GM18873 (cell line): ENCODE results near the gene LDLR.
"Not testable (repeated sequence)": the region's sequence is repeated elsewhere in the genome, so short reads cannot be mapped to it uniquely, and the experiment has no call there.

ENCODE experiments used
- ATAC-seq: cut with Tn5 transposase; IDR thresholded peaks from one replicate; pipeline ENCODE4 v1.9.1; 2021; ENCODE audit warnings: mild to moderate bottlenecking, moderate library complexity, moderate number of reproducible peaks; ENCODE audit not compliant: unreplicated experiment, low FRiP score

LDLR gene

DNA sequence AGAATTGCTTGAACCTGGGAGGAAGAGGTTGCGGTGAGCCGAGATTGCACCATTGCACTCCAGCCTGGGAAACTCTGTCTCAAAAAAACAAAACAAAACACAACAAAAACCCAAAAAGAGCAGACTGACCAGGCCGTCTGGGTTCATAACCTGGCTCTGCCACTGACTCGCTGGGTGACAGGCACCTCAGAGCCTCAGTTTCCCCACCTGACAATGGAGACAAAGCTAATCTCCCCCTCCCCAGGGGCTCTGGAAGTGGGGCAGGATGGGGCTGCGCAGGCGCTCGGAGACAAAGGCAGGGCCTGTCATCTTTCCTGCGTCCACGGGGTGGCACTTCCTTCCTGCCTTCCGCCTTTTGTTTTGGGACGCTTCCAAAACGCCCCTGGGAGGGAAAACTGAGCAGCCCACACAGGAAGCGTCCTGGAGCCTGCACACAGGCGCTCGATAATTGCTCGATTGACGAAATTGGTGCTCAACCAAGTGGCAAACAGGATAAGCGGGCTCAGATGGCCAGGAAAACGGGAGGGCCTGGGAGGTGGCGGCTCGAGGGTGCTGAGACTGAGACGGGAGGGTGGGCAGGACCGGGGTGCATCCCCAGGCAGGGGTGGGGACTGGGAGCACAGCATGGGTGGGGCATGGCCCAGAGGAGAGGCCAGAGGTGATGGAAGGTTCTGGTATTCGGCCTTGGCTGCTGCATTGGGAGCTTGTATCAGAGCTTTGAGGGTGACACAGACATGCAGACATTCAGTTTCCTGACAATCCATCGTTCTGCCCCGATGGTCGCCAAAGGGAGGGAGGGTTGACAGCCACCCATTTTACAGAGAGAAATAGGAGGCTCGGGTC is 48.5 kb downstream of the LDLR start:
- no peak for ATAC-seq

- no peak for ATAC-seq
These were observed 49.5 kb downstream of the LDLR start for GRCh38 chr19:11138601-11139300.

DNA sequence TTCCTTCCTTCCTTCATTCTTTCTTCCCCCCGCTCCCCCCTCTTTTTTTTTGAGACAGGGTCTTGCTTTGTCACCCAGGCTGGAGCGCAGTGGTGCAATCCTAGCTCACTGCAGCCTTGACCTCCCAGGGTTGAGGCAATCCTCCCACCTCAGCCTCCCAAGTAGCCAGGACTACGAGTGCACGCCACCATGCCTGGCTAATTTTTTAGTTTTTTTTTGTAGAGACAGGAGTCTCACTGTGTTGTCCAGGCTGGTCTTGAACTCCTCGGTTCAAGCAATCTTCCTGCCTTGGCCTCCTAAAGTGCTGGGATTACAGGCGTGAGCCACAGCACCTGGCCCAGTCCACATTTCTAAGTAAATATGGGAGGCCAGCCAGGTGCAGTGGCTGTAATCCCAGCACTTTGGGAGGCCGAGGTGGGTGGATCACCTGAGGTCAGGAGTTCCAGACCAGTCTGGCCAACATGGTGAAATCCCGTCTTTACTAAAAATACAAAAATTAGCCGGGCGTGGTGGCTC is 50.8 kb downstream of the LDLR start:
- not testable (repeated sequence) for ATAC-seq

- no peak for ATAC-seq
These were observed 51.6 kb downstream of the LDLR start for GRCh38 chr19:11140896-11141295.

DNA sequence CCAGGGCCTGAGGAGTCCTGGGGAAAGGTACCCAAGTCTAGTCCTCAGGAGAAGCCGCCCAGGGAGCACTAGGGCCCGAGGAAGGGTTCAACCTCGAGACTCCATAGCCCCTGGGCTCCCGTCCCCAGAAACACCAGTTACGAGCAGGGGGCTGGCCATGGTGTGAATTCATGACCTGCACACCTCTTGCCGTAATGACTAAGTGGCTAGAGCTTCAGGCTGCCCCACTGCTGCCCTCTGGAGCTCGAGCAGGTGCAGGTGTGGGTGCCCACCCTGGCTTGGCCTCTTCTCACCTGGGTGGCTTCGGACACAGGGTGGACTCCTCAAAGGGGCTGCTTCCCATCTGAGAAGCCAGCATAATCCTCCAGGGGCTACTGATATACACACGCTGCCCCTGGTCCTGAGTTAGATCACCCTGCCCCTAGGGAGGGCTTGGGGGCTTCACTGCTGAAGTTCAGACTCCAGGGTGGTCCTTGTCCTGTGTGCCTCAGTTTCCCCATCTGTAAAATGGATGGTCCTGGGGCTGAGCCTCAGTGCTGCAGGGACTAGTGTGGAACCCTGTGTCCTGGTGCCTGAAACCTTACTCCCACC is 52.8 kb downstream of the LDLR start:
- ATAC-seq, result no peak

GRCh38 chr19:11142528-11143171 is 53.4 kb downstream of the LDLR start:
- no peak for ATAC-seq

GRCh38 chr19:11145536-11145924 is 56.3 kb downstream of the LDLR start:
- ATAC-seq, result no peak

- ATAC-seq, result no peak
These were observed 58.7 kb downstream of the LDLR start for GRCh38 chr19:11148001-11148400.

DNA sequence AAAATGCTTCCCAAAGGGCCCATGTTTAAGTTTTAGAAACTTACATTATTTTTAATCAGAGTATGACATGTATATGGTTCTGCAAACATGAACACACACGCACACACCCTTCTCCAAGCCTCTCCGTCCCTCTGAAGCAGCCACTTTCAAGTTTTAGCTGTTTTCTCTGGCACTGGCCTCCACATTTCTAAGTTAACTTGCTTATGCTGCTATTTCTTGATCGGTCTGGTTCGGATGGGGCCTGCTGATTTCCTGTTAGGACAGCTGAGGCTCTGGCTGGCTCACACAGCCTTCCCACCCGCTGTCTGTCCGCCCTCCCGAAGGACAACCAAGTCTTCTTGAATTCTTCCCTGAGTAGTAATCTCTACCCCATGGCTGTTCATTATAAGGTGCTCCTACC is 61.9 kb downstream of the LDLR start:
- ATAC-seq, result no peak

DNA sequence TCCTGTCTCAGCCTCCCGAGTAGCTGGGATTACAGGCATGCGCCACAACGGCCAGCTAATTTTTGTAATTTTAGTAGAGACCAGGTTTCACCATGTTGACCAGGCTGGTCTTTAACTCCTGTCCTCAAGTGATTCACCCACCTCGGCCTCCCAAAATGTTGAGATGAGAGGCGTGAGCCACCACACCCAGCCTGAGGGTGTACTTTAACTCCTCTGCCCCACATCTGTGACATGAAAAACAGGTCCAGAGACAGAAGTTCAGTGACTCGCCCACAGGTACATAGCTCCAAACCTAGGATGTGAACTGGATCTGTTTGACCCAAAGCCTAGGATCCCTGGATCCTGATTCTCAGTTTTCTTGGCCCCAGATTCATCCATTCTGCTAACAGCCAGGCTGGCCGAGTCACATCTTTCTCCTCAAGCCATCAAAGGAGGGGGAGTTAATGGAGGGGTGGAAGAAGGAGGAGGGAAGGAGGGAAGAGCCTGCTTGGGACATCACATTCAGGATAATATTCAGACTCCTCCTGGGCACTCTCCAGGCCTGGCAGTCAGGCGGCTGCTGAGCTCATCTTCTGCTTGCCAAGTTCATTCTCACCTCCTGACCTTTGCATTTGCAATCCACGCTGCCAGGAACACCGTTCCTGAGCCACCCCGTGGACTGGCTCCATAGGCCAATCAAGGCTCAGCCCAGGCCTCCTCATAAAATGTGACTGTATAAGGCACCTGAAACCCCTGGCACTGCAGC is 63.2 kb downstream of the LDLR start:
- no peak for ATAC-seq

- ATAC-seq, result no peak
These were observed 65.4 kb downstream of the LDLR start for GRCh38 chr19:11154683-11155047.

DNA sequence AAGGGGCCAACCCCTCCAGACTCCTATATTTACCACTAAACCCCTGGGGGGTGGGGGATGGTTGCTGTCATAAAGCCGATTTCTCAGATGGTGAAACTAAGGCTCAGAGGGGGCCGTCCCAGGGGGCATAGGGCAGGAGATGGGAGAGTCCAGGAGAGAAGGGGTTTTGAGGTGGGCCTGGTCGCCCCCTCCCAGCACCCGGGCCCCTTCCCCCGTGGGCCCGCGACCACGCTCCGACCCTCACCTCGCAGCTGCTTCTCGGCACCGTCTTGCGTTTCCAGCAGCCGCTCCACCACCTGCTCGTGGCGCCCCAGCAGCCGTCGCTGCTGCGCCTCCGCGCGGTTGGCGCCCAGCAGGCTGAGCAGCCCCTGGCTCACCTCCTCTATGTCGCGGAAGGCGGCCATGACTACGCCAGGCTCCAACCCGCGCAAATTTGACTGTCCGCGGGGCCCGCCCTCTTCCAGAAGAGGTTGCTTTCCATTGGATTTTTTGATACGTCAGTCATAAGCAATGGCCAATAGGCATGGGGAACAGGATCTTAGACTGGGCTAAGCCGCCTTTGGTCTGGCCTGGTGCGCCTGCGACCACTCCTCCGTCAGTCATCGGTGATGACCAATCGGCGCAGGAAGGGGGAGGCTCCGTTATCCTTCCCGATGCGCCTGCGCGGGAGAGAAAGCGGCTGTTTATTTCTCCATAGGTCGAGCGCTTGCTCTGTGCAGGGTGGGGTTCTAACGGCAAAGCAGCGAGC is 66.3 kb downstream of the LDLR start, which contains the start of gene SPC24:
TSS of gene SPC24 (minus strand) at position 410 of the 748 bp plus-strand sequence. CDS start at position 404, 6 bp downstream.
- ATAC-seq, result peak; percentile 97

GRCh38 chr19:11159598-11160439 is 70.6 kb downstream of the LDLR start:
- ATAC-seq, result no peak

GRCh38 chr19:11160440-11160768 is 71.1 kb downstream of the LDLR start:
- ATAC-seq, result not testable (repeated sequence)

DNA sequence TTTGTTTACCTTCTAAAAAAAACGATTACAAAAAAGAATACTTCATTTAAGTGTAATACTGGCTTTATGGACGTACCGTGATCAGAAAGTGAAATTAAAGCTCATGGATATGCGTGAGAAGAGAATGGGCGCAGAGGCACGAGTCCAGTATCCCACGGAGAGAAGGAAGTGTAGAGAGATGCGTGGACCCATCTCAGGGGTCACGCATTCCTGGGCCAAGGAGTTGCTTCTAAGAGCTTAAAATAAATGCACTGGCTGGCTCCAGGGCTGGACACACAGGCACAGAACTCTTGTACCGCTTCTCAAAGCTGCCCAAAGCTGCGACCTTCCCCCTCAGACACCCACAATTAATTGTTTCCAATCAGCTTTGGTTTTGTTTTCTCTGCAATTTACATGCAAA is 75.0 kb downstream of the LDLR start:
- ATAC-seq, result no peak

DNA sequence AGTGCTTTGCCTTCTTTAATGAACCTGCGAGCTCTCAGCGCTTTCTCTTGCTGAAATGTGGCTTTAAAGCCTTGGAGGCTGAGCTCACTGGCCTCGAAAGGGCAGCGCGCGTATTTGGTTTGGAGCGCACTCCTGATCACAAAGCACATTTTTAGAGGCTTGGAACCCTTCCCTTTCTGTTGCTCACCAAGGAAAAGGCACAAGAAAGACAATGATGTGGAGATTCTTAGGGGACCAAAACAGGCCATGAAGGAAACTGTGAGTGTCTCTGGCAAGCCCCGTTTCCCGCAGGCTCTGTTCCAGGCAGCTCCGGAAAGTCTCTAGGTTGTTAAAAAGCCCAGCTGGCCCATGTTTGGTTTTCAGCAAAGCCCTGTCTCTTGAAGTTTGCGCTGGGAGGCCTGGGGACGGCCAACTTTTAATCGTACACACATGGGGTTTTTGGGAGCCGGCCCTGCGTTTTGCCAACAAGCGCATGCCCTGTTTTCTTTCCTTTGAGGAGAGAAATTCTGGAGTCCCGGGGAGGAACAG is 75.7 kb downstream of the LDLR start:
- ATAC-seq, result no peak

DNA sequence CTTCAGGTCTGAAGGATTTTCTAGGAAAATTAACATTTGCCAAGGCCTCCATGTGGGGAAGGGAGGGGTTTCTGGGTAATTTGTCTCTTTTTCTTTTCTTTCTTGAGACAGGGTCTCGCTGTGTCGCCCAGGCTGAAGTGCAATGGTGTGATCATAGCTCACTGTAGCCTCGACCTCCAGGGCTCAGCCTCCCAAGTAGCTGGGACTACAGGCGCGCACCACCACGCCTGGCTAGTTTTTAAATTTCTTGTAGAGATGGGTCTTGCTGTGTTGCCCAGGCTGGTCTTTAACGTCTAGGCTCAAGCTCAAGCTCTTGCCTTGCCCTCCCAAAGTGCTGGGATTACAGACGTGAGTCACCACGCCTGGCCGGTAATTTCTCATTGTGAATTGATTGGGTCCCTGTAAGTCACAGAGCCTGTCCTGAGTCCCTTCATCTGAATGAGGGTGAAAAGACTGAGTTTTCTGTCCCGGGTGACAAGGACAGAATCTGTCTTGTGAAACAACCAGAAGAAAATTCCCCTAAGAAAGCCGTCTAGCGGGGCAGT is 76.3 kb downstream of the LDLR start:
- no peak for ATAC-seq
